Endothelial cell of umbilical vein (primary cell): ENCODE results near the gene CENPU. TPM values are rescaled to one million over a fixed set of nuclear protein-coding genes. Genes with fewer than 3 reads are reported as not detected.

Experiments used
- BruUV-seq: library from RNA; stranded (reverse); fragments of 400-500 nt; replicated peaks from 2 replicates; lab custom pipeline; 2021; lab: Mats Ljungman, UMichigan
- CTCF ChIA-PET: fragments of 300-600, 350-600 bp; sonication (Branson Sonifier 250); formaldehyde crosslinking; loops from one replicate; lab custom pipeline; 2021; ENCODE audit warnings: antibody characterized with exemption, inconsistent platforms; lab: Charles Lee
- POLR2A ChIA-PET: fragments of 300-600, 350-600 bp; sonication (Branson Sonifier 250); formaldehyde crosslinking; loops from one replicate; lab custom pipeline; 2021; ENCODE audit warnings: antibody characterized with exemption, inconsistent platforms; lab: Charles Lee
- DNase-seq: peaks from one replicate; pipeline ENCODE4 v3.0.0-alpha.2; 2011; ENCODE audit warnings: low read depth, low spot score
- FAIRE-seq: peaks from 2 replicates; lab custom pipeline; 2011; peaks lifted over from hg19 to GRCh38; lab: Jason Lieb, UNC
- H2AFZ ChIP-seq: 2 replicates; pipeline ENCODE4 v1.6.0; 2012; ENCODE audit warnings: low read depth, low read length, control low read depth, inconsistent platforms
- H3K27ac ChIP-seq: 2 replicates; pipeline ENCODE4 v1.5.1; 2011; ENCODE audit warnings: low read depth, mild to moderate bottlenecking, control low read depth, low read length, moderate library complexity; ENCODE audit not compliant: insufficient read depth
- H3K27me3 ChIP-seq, 2 experiments: 2 replicates each; pipeline versions ENCODE4 v1.6.0 to v1.6.1; 2011; ENCODE audit warnings: low read length in 2 of 2, mixed read lengths in 1 of 2; ENCODE audit not compliant: control insufficient read depth in 2 of 2, insufficient read depth in 2 of 2
- H3K36me3 ChIP-seq, 2 experiments: 2 replicates in 1 of 2; 3 replicates in 1 of 2; pipeline ENCODE4 v1.5.1; 2011; ENCODE audit warnings: low read length in 2 of 2, mild to moderate bottlenecking in 1 of 2, moderate library complexity in 1 of 2; ENCODE audit not compliant: control insufficient read depth in 2 of 2, insufficient read depth in 2 of 2; ENCODE audit errors: extremely low read depth in 1 of 2
- H3K4me1 ChIP-seq: 3 replicates; pipeline ENCODE4 v1.5.1; 2011; ENCODE audit warnings: mild to moderate bottlenecking, low read length; ENCODE audit not compliant: control insufficient read depth, insufficient read depth; ENCODE audit errors: extremely low read depth
- H3K4me2 ChIP-seq: 2 replicates; pipeline ENCODE4 v1.6.1; 2011; ENCODE audit warnings: low read length, control low read depth, mixed read lengths; ENCODE audit not compliant: insufficient read depth
- H3K4me3 ChIP-seq, 3 experiments: fragments of 200-600 bp in 1 of 3; sonication (generic), shearing (Covaris generic) in 1 of 3; replicated peaks in 1 of 3; 2 replicates each; pipeline ENCODE4 v1.5.1; 2011 to 2016; ENCODE audit warnings: control low read depth in 3 of 3, low read length in 3 of 3, mild to moderate bottlenecking in 2 of 3, inconsistent platforms in 1 of 3, low read depth in 1 of 3, moderate library complexity in 1 of 3; ENCODE audit not compliant: insufficient read depth in 1 of 3
- H3K79me2 ChIP-seq: 2 replicates; pipeline ENCODE4 v1.6.0; 2012; ENCODE audit warnings: low read length, inconsistent platforms; ENCODE audit not compliant: control insufficient read depth, insufficient read depth
- H3K9ac ChIP-seq: replicated peaks from 2 replicates; pipeline ENCODE3; 2011; ENCODE audit warnings: low read length, control low read depth; ENCODE audit not compliant: insufficient read depth; ENCODE audit errors: extremely low read depth
- H3K9me1 ChIP-seq: replicated peaks from 3 replicates; pipeline ENCODE4 v1.6.0; 2011; ENCODE audit warnings: mild to moderate bottlenecking, low read length; ENCODE audit not compliant: control insufficient read depth, insufficient read depth; ENCODE audit errors: extremely low read depth
- H3K9me3 ChIP-seq: replicated peaks from 2 replicates; pipeline ENCODE4 v1.5.1; 2012; ENCODE audit warnings: low read length, inconsistent platforms; ENCODE audit not compliant: control insufficient read depth, insufficient read depth
- H4K20me1 ChIP-seq: replicated peaks from 2 replicates; pipeline ENCODE3; 2011; ENCODE audit warnings: mild to moderate bottlenecking, low read length; ENCODE audit not compliant: control insufficient read depth, insufficient read depth; ENCODE audit errors: extremely low read depth
- EZH2 ChIP-seq: IDR thresholded peaks from 2 replicates; pipeline ENCODE4 v1.6.1; 2012; ENCODE audit warnings: borderline replicate concordance, low read depth, mild to moderate bottlenecking, moderate library complexity, low read length, inconsistent platforms; ENCODE audit not compliant: severe bottlenecking
- FOS ChIP-seq: IDR thresholded peaks from 2 replicates; pipeline ENCODE4 v1.6.1; 2011; ENCODE audit warnings: mild to moderate bottlenecking, low read length, moderate library complexity, borderline replicate concordance; ENCODE audit not compliant: insufficient read depth
- GATA2 ChIP-seq: IDR thresholded peaks from 2 replicates; pipeline ENCODE4 v1.7.0; 2011; ENCODE audit warnings: low read depth, mild to moderate bottlenecking, moderate library complexity, mixed read lengths, low read length; ENCODE audit not compliant: insufficient read length, insufficient read depth
- JUN ChIP-seq: IDR thresholded peaks from 2 replicates; pipeline ENCODE4 v1.6.1; 2011; ENCODE audit warnings: borderline replicate concordance, low read depth; ENCODE audit not compliant: insufficient read length, insufficient read depth
- MYC ChIP-seq: IDR thresholded peaks from one replicate; pipeline ENCODE4 v1.6.1; 2011; ENCODE audit warnings: mild to moderate bottlenecking, low read depth, low read length
- POLR2A ChIP-seq: IDR thresholded peaks from 2 replicates; pipeline ENCODE4 v1.6.1; 2012; ENCODE audit warnings: low read depth, mild to moderate bottlenecking, control low read depth, low read length
- POLR2AphosphoS5 ChIP-seq: IDR thresholded peaks from 2 replicates; pipeline ENCODE4 v1.6.1; 2012; ENCODE audit warnings: low read depth, mild to moderate bottlenecking, control low read depth, low read length, moderate library complexity; ENCODE audit not compliant: insufficient read depth
- dilution Hi-C: fragments of 300-500 bp; cut with MboI; formaldehyde crosslinking; loops from one replicate; pipeline ENCODE4 v1.15.0; 2019; ENCODE audit warnings: low sequenced_read_pairs; ENCODE audit not compliant: extremely low pct_ligation_motif_present
- intact Hi-C: fragments of 100-400 bp; cut with micrococcal nuclease; formaldehyde crosslinking; loops from one replicate; pipeline ENCODE4 v1.10.0; 2022
- polyA plus RNA-seq, 4 experiments: library from polyadenylated mRNA; depleted of rRNA in 3 of 4; stranded (reverse) in 3 of 4; unstranded in 1 of 4; fragments of >200 nt; gene quantifications; 2 replicates each; pipeline versions ENCODE4 v1.2.1 to v1.2.3, GENCODE V29; 2011 to 2012; ENCODE audit warnings: missing spikeins in 1 of 4
- total RNA-seq: library from RNA; stranded (reverse); gene quantifications from 2 replicates; pipeline ENCODE4 v1.2.3, GENCODE V29; 2021
- TF ChIP-seq, protein P1 (sequence below), 2 donors: IDR thresholded peaks; 1 replicate in 1 of 2; 2 replicates in 1 of 2; pipeline ENCODE4 v1.5.1; 2011; ENCODE audit warnings: low read length in 2 of 2, mild to moderate bottlenecking in 2 of 2, moderate library complexity in 2 of 2, control low read depth in 1 of 2, inconsistent platforms in 1 of 2, low read depth in 1 of 2; ENCODE audit not compliant: insufficient read depth in 1 of 2; ENCODE audit errors: extremely low read depth in 1 of 2
- TF ChIP-seq, protein P2 (sequence below): IDR thresholded peaks from 2 replicates; pipeline ENCODE4 v1.6.1; 2011; ENCODE audit not compliant: insufficient read depth, insufficient read length

The CENPU gene
- total and polyA plus RNA-seq, 2 donors (not counting 3 experiments of a cell fraction or from before 2014, with no cell fraction given), result 7.0 to 37.9 TPM

DNA sequence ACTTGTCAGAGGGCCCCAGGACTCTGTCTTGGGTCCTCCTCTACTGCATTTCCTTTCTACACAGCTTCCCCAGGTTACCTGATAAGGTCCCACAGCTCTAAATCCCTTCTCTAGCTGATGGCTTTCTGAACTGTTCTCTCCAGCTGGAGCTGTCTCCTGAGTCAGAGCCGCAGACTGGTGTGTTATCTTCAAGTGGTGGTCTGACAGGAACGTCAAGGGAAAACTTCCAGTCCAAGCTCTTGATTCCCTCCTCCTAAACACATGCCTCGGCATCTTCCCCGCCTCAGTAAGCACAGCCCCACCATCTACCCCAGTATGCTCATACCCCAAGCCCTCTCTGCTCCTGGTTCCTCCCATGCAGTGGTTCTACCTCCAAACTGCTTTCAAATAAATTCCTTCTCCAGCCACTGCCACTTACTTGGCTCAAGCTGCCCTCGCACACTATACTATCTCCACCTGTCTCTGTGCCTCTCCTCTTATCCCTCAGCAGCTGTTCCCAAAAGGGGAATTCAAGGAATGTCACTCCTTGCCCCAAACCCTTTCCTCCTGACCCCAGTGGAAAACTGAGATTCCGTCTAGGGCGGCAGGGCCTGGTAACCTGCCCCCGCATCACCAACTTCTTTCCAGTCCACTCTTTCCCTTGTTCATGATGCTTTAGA, 17.2 kb upstream of the CENPU start:
- ChIA-PET POLR2A (no interaction called here), CTCF (interaction anchor here (1.2 to 1.4 kb wide), 2 partner anchors 257 to 1287 kb away, joined by 3 to 5 read pairs; no protein-coding TSS in a partner anchor)
- no peak overlapping the region for H3K27ac ChIP-seq
- no peak overlapping the region for H3K9ac ChIP-seq
- H3K36me3 ChIP-seq, result no peaks in the 10 kb centered on the region
- dilution Hi-C loops (no loop called here), intact Hi-C loops (no loop called here)
- H3K4me3 ChIP-seq, result no peak overlapping the region
- no peak overlapping the region for H3K4me2 ChIP-seq
- H3K9me3 ChIP-seq, result no peaks in the 10 kb centered on the region
- no peaks in the 10 kb centered on the region for H3K79me2 ChIP-seq
- TF ChIP-seq POLR2A, result no peak
- no peak for TF ChIP-seq POLR2AphosphoS5
- TF ChIP-seq, protein P1, sequence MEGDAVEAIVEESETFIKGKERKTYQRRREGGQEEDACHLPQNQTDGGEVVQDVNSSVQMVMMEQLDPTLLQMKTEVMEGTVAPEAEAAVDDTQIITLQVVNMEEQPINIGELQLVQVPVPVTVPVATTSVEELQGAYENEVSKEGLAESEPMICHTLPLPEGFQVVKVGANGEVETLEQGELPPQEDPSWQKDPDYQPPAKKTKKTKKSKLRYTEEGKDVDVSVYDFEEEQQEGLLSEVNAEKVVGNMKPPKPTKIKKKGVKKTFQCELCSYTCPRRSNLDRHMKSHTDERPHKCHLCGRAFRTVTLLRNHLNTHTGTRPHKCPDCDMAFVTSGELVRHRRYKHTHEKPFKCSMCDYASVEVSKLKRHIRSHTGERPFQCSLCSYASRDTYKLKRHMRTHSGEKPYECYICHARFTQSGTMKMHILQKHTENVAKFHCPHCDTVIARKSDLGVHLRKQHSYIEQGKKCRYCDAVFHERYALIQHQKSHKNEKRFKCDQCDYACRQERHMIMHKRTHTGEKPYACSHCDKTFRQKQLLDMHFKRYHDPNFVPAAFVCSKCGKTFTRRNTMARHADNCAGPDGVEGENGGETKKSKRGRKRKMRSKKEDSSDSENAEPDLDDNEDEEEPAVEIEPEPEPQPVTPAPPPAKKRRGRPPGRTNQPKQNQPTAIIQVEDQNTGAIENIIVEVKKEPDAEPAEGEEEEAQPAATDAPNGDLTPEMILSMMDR (IDR thresholded peaks at IDR 0.05; ENCODE audit: extremely low read depth in 1 of 2, insufficient read depth in 1 of 2, low read depth in 1 of 2, low read length in 2 of 2), result no peak
- TF ChIP-seq, protein P2, sequence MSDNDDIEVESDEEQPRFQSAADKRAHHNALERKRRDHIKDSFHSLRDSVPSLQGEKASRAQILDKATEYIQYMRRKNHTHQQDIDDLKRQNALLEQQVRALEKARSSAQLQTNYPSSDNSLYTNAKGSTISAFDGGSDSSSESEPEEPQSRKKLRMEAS, result no peak
- no peak for TF ChIP-seq GATA2
- TF ChIP-seq FOS, result no peak
- no peak for TF ChIP-seq MYC
- TF ChIP-seq JUN, result no peak
- no peak for TF ChIP-seq EZH2
- no peak overlapping the region for H2AFZ ChIP-seq
- no TSS peak for BruUV-seq
- H3K9me1 ChIP-seq, result no peaks in the 10 kb centered on the region
- no peak for FAIRE-seq
- H4K20me1 ChIP-seq, result no peaks in the 10 kb centered on the region
- DNase-seq, result no peak
- peaks cover 2% of the 10 kb centered on the region for H3K4me1 ChIP-seq
- H3K27me3 ChIP-seq, result no peaks in the 10 kb centered on the region
